HepG2 (cell line): ENCODE results near the gene CCDC57. TPM values are rescaled to one million over a fixed set of nuclear protein-coding genes. Genes with fewer than 3 reads are reported as not detected.

Experiments used
- AKNA ChIP-seq: sonication (generic); formaldehyde crosslinking; IDR thresholded peaks from 2 replicates; pipeline ENCODE4 v1.4.0; 2020; ENCODE audit warnings: missing genetic modification reagents, borderline replicate concordance
- CREM ChIP-seq, 2 experiments: sonication (generic) in 1 of 2; formaldehyde crosslinking in 1 of 2; IDR thresholded peaks; 2 replicates each; pipeline versions ENCODE4 v1.4.0 to v1.6.1; 2016 to 2020; ENCODE audit warnings: antibody characterized with exemption in 1 of 2, mild to moderate bottlenecking in 1 of 2, missing genetic modification reagents in 1 of 2
- EZH2 ChIP-seq: conservative IDR thresholded peaks from 2 replicates; pipeline ENCODE4 v1.6.1; 2012; ENCODE audit warnings: mild to moderate bottlenecking, low read depth, low read length, moderate library complexity
- FOSL2 ChIP-seq: sonication (generic); formaldehyde crosslinking; IDR thresholded peaks from 2 replicates; pipeline ENCODE4 v1.4.0; 2020; ENCODE audit warnings: missing genetic modification reagents
- HNF4G ChIP-seq, 2 experiments: sonication (generic) in 1 of 2; formaldehyde crosslinking in 1 of 2; IDR thresholded peaks; 2 replicates each; pipeline versions ENCODE4 v1.4.0 to v1.6.1; 2011 to 2020; ENCODE audit warnings: borderline replicate concordance in 2 of 2, low read depth in 2 of 2, mild to moderate bottlenecking in 2 of 2, low read length in 1 of 2, missing genetic modification reagents in 1 of 2, moderate library complexity in 1 of 2
- ISL2 ChIP-seq: sonication (generic); formaldehyde crosslinking; IDR thresholded peaks from 2 replicates; pipeline ENCODE4 v1.5.0; 2020; ENCODE audit warnings: missing genetic modification reagents
- KAT8 ChIP-seq: IDR thresholded peaks from 2 replicates; pipeline ENCODE4 v1.6.1; 2016; ENCODE audit warnings: missing genetic modification reagents, missing compliant biosample characterization
- MNT ChIP-seq: fragments of 450-650 bp; IDR thresholded peaks from 2 replicates; pipeline ENCODE4 v1.6.1; 2016
- PAF1 ChIP-seq: IDR thresholded peaks from 2 replicates; pipeline ENCODE4 v1.6.1; 2016; ENCODE audit warnings: missing genetic modification reagents, missing compliant biosample characterization
- POLR2A ChIP-seq, 2 experiments: IDR thresholded peaks; 2 replicates each; pipeline ENCODE4 v1.6.1; 2011; ENCODE audit warnings: low read depth in 2 of 2, low read length in 2 of 2, mild to moderate bottlenecking in 1 of 2, moderate library complexity in 1 of 2; ENCODE audit not compliant: insufficient read depth in 1 of 2
- POLR2G ChIP-seq: fragments of 200-400 bp; formaldehyde crosslinking; IDR thresholded peaks from 2 replicates; pipeline ENCODE4 v1.6.1; 2018; ENCODE audit warnings: mild to moderate bottlenecking, low read depth, low read length, moderate library complexity
- TEF ChIP-seq: sonication (generic); formaldehyde crosslinking; IDR thresholded peaks from 2 replicates; pipeline ENCODE4 v1.5.0; 2020; ENCODE audit warnings: missing genetic modification reagents
- ZFP36L2 ChIP-seq: sonication (generic); formaldehyde crosslinking; IDR thresholded peaks from 2 replicates; pipeline ENCODE4 v1.4.0; 2020; ENCODE audit warnings: missing genetic modification reagents
- ZNF160 ChIP-seq: sonication (generic); formaldehyde crosslinking; IDR thresholded peaks from 2 replicates; pipeline ENCODE4 v1.8.0; 2022; ENCODE audit warnings: mild to moderate bottlenecking, inconsistent platforms, missing genetic modification reagents
- ZNF549 ChIP-seq: sonication (generic); formaldehyde crosslinking; IDR thresholded peaks from 2 replicates; pipeline ENCODE4 v1.5.0; 2020; ENCODE audit warnings: missing genetic modification reagents
- ZNF770 ChIP-seq: sonication (generic); formaldehyde crosslinking; IDR thresholded peaks from 2 replicates; pipeline ENCODE4 v1.5.0; 2020; ENCODE audit warnings: mild to moderate bottlenecking, missing genetic modification reagents
- ZSCAN31 ChIP-seq: sonication (generic); formaldehyde crosslinking; IDR thresholded peaks from 2 replicates; pipeline ENCODE4 v1.5.0; 2020; ENCODE audit warnings: low read depth, mild to moderate bottlenecking, missing genetic modification reagents
- polyA plus RNA-seq, 8 experiments: library from polyadenylated mRNA; depleted of rRNA in 3 of 8; stranded (reverse) in 7 of 8; unstranded in 1 of 8; fragments of >200 nt; fragmentation: Illumina TruSeq in 4 of 8; extraction: Trizol in 4 of 8; gene quantifications; 2 replicates each; pipeline versions ENCODE4 v1.2.1 to v1.2.3, GENCODE V29; 2011 to 2016; ENCODE audit warnings: low read depth in 4 of 8, missing spikeins in 1 of 8, mixed read lengths in 1 of 8; ENCODE audit not compliant: insufficient read depth in 1 of 8
- total RNA-seq, 5 experiments: library from RNA; depleted of rRNA; stranded (reverse); fragments of >200 nt; fragmentation: Illumina TruSeq; extraction: Trizol; gene quantifications; 2 replicates each; pipeline ENCODE4 v1.2.3, GENCODE V29; 2016; ENCODE audit warnings: low read depth in 1 of 5
- TF ChIP-seq, protein P1 (sequence below): sonication (generic); formaldehyde crosslinking; IDR thresholded peaks from 2 replicates; pipeline ENCODE4 v1.4.0; 2020; ENCODE audit warnings: mild to moderate bottlenecking, missing genetic modification reagents
- TF ChIP-seq, protein P2 (sequence below): sonication (generic); formaldehyde crosslinking; IDR thresholded peaks from 2 replicates; pipeline ENCODE4 v1.8.0; 2022; ENCODE audit warnings: mild to moderate bottlenecking, missing genetic modification reagents, moderate library complexity

CCDC57 gene
- total and polyA plus RNA-seq, 2 of the 13 experiments (the other 11 are each of a cell fraction or from before 2014, with no cell fraction given): 59.3 to 59.9 TPM

DNA sequence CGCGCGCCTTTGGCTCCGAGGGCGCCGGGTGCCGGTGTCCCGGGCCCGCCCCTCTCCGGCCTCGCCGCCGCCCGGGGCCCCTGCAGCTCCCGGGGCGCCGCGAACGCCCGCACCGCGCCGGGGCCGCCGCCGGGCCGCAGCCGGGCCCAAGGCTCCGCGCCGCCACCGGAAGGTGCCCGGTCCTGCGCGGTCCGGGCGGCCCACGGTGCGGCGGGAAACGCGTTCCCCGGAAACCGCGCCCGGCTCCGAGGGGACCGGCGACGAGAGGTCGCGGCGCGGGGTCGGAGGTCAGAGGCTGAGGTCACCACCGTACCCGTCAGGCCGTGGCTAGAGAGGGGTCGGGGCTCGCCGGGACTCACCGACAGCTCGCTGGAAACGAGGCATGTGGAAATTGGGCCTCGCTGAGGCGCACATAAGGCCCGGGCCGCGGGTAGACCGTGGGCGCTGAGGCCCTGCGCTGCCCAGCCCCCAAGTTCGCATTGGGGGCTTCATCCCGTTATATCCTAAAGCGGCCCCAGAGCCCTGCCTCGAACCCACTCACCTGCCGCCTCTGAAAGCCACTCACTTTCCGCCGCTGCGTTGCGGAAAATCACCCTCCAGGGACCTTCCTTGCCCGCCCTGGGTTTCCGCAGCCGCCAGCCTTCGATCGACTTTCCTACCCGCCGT, 146.9 kb downstream of the CCDC57 start, which contains the start of gene DUS1L (continued):
- TF ChIP-seq ZFP36L2 (no peak), PAF1 (CRISPR knock-in tag) (no peak), CREM (IDR thresholded peaks at IDR 0.05) (no peak), CREM (CRISPR knock-in tag; IDR thresholded peaks at IDR 0.05) (no peak), TEF (no peak), ZNF770 (CRISPR knock-in tag) (peak; percentile 79), ZNF549 (CRISPR knock-in tag) (no peak), POLR2A (IDR thresholded peaks at IDR 0.05; ENCODE audit: insufficient read depth in 1 of 2, low read depth in 2 of 2, low read length in 2 of 2) (0 out of 4 replicates have a peak, but pooled peaks of 1 of the 2 experiments have one; percentile 38), HNF4G (IDR thresholded peaks at IDR 0.05; ENCODE audit: borderline replicate concordance, low read depth, low read length) (peak; percentile 84; the same call in 1 of the 2 replicates), HNF4G (CRISPR knock-in tag; IDR thresholded peaks at IDR 0.05; ENCODE audit: borderline replicate concordance, low read depth) (peak; percentile 89), ZSCAN31 (CRISPR knock-in tag) (peak; percentile 93), POLR2G (peak; percentile 55; the same call in 1 of the 2 replicates), MNT (no peak), FOSL2 (CRISPR knock-in tag) (peak; percentile 52), ZNF160 (peak; percentile 95), AKNA (CRISPR knock-in tag) (no peak), EZH2 (no peak), ISL2 (CRISPR knock-in tag) (peak; percentile 70), KAT8 (CRISPR knock-in tag) (peak; percentile 97)
- TF ChIP-seq, protein P1, sequence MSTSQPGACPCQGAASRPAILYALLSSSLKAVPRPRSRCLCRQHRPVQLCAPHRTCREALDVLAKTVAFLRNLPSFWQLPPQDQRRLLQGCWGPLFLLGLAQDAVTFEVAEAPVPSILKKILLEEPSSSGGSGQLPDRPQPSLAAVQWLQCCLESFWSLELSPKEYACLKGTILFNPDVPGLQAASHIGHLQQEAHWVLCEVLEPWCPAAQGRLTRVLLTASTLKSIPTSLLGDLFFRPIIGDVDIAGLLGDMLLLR (CRISPR knock-in tag): peak; percentile 97
- TF ChIP-seq, protein P2, sequence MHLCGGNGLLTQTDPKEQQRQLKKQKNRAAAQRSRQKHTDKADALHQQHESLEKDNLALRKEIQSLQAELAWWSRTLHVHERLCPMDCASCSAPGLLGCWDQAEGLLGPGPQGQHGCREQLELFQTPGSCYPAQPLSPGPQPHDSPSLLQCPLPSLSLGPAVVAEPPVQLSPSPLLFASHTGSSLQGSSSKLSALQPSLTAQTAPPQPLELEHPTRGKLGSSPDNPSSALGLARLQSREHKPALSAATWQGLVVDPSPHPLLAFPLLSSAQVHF (CRISPR knock-in tag): no peak
